Endometrial microvascular endothelial cells (primary cell): ENCODE measurements around the gene ARRB1. TPM values are rescaled to one million over a fixed set of nuclear protein-coding genes. Genes with fewer than 3 reads are reported as not detected.
"Not testable (repeated sequence)": the region's sequence is repeated elsewhere in the genome, so short reads cannot be mapped to it uniquely, and the experiment has no call there.

Experiments
- in situ Hi-C: cut with HindIII; loops from 2 replicates; pipeline ENCODE4 v1.10.0; 2017; ENCODE audit warnings: low sequenced_read_pairs, low pct_unique_long_range_greater_than_20kb; ENCODE audit errors: inconsistent ontology term
- total RNA-seq: library from RNA; depleted of rRNA; stranded (reverse); fragments of >200 nt; gene quantifications from one replicate; pipeline ENCODE4 v1.2.3, GENCODE V29; 2015; ENCODE audit errors: inconsistent ontology term

The ARRB1 gene
- total RNA-seq, 1 donor from 2014 or later = 22.7 TPM

DNA sequence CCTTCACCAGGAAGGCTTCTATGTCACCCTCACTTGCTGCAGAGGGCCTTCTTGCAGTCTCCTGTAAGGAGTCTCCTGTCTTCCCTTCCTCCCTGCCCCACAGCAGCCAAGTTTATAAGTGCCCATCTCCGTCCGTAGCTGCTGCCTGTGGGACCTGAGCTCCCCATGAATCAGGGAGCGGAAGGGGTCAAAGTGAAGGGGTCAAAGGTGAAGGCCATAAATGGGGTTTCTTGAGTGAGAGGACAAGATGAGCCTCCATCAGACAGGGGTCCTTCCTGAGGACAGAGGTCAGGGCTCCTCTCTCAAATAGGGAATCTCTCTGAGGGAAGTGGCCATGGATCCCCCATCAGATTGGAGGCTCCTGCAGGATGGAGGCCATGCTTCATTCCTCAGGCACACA, 44.4 kb downstream of the ARRB1 start:
- in situ Hi-C loops = no loop called here

DNA sequence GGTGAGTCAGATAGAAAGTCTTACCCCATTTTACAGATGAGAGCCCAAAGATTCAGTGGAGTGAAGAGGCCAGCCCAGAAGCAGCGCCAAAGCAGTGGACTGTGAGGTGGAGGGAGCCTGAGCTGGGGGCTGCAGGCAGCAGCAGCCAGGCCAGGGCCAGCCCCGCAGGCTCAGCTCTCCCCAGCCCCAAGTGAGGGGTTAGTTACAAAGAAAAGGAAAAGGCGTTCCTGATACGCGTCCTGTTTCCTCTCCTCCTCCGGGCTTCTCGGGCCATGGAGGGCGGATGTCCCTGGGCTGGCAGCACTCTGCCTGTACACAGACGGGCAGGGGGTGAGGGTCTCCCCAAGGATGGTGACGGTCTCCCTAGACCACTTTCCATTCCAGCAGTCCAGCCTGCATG, 44.9 kb downstream of the ARRB1 start:
- in situ Hi-C loops = no loop called here

DNA sequence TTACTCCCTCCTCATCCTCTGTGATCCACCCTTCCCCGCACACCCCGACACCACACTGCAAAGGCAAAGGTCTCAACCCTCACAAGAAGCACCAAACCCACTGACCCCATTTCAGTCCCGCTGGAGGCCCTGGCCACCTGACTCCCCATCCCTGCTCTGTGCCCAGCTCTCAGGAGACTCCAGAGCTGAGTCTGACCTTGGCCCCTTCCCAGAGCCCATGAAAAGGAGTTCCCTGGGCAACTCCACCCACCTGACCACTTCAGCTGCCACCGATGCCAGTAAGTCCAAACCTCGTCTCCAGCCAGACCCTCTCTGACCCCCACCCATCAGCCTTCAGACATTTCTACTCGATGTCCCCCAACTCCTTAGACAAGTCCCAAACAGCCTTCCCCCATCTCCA, 45.5 kb downstream of the ARRB1 start:
- in situ Hi-C loops = no loop called here

DNA sequence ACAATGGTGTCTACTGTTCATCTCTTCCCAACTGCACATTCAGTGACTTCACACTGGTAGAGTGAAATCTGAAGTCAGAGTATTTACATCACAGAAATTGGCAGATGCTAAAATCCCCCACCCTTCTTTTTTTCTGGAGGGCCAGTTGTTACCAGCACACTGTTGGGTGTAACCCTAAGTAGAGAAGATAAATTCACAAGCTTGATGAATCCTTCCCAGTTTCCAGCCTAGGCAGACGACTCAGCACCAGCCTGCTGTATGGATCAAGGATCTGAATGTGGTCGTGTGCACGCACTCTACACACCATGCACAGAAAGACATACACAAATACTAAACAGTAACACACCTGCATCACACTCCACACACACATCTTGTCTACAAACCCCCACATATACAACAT, 46.0 kb downstream of the ARRB1 start:
- in situ Hi-C loops = no loop called here

DNA sequence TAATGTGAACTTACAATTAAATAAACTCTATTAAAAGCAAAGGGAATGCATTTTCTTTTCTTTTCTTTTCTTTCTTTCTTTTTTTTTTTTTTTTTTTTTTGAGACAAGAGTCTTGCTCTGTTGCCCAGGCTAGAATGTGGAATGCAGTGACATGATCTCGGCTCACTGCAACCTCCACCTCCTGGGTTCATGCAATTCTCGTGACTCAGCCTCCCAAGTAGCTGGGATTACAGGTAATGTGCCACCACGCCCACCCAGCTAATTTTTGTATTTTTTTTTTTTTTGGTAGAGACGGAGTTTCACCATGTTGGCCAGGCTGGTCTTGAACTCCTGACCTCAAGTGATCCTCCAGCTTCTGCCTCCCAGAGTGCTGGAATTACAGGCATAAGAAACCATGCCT, 46.5 kb downstream of the ARRB1 start:
- in situ Hi-C loops = not testable (repeated sequence)

DNA sequence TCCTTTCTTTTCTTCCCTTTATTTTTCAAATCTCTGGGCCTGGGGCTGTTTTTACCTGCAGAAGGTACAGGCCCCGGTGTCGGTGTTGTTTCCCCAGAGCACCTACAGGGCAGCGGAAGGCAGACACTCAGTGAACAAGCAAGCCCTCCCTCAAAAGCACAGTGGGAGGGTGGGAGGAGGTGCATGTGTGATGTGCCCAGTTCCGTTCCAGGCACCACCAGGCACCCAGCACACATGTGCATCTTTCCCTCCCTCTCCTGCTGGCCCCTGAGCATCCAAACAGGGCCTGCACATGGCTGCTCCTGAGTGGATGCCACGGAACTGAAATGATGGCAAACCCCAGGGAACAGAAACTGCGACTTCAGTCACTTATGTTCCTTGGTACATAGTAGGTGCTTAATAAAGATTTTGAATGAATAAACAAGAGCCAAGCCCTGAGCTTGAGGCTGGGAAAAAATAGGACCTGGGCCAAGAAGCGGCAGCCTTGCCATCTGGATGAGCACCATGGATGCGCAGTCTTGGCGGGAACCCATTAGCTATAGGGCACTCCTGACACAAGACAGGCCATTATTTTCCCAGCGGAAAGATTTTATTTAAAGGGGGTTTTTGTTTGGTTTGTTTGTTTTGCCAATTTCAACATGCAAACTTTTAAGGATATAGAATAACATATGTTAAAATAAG, 47.8 kb downstream of the ARRB1 start:
- in situ Hi-C loops = no loop called here

DNA sequence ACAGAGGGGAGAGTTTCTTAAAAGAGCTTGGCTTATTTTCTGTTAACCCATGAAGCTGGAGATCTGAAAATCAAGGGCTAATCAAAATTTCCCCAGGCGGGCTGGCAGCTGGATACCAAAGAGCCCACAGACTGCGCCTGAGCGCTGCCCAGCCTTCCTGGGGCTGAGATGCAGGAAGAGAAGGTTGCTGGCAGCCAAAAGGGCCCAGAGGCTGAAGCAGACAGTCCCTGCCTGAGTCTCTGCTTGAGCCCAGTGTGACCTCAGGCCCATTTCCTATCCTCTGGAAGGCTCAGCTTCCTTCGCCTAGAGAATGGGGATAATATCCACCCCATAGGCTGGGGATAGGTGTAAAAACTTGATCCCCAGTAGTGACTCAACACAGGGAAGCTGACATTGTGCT, 49.1 kb downstream of the ARRB1 start:
- in situ Hi-C loops = no loop called here

DNA sequence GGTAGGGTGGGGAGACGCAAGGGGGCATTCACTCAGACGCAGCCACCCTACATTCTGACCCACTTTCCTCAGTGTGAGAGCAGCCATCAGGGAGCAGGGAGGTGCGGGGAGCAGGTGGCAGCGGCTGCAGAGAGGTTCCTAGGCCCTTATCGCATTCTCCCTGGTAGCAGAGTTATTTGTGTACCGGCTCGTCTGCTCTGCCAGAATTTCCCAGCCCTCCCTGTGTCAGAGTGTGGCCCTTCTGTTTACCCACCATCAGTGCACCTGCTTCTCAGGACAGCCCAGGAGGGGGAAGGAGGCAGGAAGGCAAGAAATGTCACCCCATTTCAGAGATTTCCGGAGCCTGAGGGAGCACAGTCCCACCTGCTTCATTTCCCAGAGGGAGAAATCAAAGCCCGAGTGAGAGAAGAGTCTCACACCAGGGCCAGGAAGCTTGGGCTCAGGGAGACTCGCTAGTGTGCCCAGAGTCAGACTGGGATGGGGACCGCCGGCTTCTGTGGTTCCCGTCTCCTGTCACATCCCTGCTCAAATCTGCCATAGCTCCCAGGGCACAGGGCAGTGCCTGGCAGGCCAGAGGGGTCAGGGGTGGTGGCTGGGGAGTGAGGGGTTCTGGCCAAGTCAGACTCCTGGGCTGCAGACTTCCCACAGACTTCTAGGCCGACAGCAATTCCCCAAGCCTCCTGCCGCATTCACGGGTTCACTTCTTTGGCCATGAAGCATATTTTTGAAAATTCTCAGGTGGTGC, 49.7 kb downstream of the ARRB1 start:
- in situ Hi-C loops = no loop called here

DNA sequence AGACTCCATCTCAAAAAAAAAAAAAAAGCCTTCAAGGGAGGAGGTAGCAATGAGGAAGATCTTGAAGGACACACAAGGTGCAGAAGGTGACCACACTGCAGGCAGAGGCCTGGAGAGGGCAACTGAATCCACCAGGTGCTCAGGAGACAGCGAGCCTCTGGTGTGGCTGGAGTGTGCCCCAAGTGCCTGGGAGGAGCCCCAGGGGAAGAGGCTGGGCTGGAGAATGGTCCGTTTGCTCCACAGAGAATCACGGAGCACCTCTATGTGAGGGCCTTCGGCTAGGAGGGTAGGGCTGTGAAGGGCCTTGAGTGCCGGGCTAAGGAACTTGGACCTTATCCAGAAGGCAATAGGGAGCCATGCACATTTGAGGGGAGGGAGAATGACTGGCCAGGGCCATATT, 50.3 kb downstream of the ARRB1 start:
- in situ Hi-C loops = no loop called here

DNA sequence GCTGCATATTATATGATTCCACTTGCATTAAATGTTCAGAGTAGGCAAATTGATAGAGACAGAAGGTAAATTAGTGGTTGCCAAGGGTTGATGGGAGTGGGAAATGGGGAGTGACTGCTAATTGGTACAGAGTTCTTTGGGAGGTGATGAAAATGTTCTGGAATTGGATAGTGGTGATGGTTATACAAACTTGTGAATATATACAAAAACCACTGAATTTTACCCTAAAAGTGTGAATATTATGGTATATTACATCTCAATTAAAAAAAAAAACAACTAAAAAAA, 52.5 kb downstream of the ARRB1 start:
- in situ Hi-C loops = no loop called here

DNA sequence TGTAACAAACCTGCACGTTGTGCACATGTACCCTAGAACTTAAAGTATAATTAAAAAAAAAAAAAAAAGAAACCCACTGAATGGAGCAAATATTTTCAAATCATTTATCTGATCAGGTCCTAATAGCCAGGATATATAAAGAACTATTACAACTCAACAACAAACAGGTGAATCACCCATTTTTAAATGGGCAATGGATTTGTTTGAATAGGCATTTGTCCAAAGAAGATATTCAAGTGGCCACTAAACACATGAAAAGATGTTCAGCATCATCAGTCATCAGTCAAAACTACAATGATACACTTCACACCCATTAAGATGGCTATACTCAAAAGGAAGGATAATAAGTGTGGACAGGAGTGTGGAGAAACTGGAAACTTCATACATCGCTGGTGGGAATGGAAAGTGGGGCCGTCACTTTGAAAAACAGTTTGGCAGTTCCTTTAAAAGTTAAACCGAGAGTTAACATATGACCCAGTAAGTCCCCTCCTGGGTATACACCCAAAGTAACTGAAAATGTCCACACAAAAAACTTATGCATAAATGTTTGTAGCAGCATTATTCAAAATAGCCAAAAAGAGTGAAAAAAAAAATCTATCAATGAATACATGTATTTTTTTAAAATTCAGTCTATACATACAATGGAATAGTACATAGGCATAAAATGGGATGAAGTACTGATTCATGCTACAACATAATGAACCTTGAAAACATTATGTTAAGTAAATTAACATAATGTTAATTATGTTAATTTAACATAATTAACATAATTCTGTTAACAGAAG, 53.1 kb downstream of the ARRB1 start:
- in situ Hi-C loops = no loop called here

DNA sequence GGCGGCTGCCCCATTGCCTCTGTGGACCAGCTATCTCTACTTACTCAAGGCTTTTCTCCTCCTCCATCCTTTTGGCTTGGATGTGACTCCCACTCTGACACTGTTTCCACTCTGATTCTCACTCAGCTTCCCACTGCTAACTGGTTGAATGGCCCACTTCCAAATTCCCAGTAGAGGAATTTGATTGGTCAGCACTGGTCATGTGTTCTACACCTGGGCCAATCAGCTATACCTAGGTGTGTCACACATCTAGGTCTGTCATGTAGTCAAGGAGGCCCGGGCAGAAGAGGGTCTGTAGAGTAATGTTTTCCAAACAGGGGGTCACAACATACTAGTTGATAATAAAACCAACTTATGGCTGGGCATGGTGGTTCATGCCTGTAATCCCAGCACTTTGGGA, 57.6 kb downstream of the ARRB1 start:
- in situ Hi-C loops = no loop called here

DNA sequence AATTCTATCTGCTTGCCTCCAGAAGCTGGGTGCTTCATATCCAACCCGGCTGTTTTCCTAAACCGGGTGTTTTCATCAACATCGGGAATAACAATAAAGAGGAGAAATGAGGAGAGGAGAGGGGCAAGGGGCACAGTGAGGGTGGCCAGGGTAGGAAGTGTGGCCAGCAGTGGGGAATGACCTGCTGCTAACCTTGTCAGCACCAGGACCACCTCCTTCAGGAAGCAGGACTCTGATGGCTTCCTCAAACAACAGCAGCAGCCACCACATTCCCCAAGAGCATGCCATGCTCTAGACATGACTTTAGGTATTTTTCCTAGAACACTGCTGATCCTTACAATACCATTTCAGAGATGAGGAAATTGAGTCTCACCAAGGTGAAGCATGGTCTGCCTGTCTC, 58.5 kb downstream of the ARRB1 start:
- in situ Hi-C loops = no loop called here

DNA sequence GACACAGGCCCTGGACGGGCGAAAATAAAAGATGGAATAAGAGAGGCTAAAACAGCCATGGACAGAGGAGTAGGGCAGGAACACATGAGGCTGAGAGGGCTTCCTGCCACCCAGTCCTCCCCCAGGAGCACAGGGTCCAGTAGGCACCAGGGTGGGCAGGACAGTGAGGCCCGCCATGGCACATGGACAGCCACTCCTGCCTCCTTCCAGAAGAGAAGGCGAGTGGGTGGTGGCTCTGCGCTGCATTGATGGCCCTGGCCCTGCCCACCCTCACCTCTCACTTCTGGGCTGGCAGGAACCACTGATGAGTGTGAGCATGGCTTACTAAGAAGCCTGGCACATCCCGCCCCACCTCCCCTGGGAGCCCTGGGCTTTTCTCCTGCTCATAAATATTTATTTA, 59.7 kb downstream of the ARRB1 start:
- in situ Hi-C loops = no loop called here

DNA sequence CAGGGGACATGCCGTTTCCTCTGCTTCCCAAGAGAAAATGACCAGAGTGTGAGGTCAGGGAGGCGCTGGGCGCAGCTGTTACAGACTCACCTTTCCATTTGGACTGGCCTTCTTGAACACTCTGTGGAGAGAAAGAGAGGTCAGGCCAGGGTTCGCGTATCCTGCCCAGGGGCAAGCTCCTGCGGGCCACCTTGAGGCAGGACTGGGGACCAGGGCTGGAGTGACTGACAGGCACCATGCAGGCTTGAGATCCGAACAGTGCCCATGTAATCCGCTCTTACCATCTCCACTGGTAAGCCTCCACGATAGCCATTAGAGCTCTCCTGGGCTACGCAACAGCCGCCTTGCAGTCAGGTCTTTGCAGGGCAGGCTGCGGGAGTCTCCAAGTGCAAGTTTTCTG, 61.5 kb downstream of the ARRB1 start:
- in situ Hi-C loops = no loop called here

DNA sequence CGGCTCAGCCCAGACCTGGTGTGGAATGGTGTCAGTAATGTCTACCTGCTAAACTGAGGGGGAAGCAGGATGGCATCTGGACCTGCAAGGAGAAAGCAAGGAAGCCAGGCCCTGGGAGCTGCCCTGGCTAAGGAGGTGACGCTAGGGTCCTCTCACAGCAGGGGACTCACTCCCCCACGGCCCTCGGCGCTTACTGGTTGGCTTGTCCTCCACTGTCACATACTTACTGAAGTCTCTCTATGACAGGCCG, 62.0 kb downstream of the ARRB1 start:
- in situ Hi-C loops = no loop called here

DNA sequence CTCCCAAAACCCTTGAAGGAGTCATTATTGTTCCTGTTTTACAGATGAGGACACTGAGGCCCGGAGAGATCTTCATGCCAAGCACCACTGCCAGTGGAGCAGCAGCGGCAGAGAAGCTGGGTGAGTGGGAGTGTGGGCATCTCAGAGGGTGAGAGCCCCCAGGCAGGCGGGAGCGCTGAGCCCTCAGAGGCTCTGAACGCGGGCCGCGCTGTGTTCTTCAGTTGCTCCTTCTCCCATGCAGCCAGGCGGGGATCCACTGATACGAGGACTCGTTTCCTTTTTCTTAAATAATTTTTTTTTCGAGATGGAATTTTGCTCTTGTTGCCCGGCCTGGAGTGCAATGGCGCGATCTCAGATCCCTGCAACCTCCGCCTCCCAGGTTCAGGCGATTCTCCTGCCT, 63.9 kb downstream of the ARRB1 start:
- in situ Hi-C loops = no loop called here

DNA sequence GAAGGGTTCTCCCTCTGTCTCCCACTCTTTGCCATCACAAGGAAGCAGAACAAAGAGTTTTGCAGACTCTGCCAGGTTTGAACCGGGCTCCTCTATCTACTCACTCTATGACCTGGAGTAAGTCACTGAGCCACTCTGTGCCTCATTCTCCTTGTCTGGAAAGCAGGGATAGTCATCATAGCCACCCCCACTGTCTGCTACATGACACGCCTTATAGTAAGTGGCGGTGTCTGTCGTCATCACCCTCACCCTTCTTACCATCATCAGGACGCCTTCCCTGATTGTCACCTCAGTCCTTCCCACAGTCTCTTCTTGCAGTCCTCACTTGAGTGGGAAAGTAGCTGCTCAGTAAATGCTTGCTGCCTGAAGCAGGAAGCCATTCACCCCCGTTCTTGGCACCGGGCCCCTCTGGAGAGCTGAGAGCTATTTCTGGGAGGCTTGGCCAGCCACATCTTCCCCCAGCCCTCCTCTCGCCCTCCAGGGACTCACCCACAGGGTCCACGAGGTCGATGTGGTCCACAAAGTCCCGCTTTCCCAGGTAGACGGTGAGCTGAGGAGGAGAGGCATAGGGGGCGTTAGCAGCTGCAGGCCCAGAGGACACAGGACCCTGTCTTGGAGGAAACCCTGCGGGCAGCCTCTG, 64.5 kb downstream of the ARRB1 start:
- in situ Hi-C loops = no loop called here

DNA sequence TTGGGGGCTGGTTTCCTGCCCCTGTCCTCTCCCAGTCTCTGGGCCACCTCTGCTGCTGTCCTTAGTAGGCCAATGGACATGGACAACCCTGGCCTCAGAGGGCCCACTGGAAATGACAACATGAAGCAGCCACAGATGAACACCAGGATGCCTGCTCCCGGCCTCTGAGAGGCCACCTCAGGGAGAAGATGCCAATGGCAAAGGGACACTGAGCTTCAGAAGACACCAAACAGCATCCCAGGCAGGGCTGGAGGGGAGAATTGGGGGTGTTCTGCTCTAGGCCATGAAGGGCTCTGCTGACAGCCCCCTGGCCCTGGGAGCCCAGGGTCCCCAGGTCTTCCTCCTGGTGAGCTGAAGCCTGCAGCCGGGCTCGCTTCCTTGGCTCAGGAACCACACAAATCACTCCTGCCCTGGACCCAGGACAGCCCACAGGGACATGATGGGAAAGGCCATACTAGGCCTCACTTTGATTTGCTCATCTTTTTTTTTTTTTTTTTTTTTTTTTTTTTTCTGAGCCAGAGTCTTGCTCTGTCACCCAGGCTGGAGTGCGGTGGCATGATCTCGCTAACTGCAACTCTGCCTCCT, 65.6 kb downstream of the ARRB1 start:
- in situ Hi-C loops = no loop called here
